Muscle layer of colon (tissue), 2 donors: ENCODE data around the gene SEMA6D.

ENCODE experiments used
- H3K27ac ChIP-seq: one replicate; pipeline ENCODE4 v1.7.0; 2013; ENCODE audit warnings: low read depth, mild to moderate bottlenecking, low read length, moderate library complexity
- H3K27me3 ChIP-seq, 2 donors: one replicate each; pipeline ENCODE4 v1.7.0; 2013; ENCODE audit warnings: low read length in 2 of 2, mild to moderate bottlenecking in 2 of 2; ENCODE audit not compliant: insufficient read depth in 2 of 2, control insufficient read depth in 1 of 2
- H3K36me3 ChIP-seq: one replicate; pipeline ENCODE4 v1.7.0; 2013; ENCODE audit warnings: mild to moderate bottlenecking, low read length; ENCODE audit not compliant: insufficient read depth
- H3K4me1 ChIP-seq: one replicate; pipeline ENCODE4 v1.7.0; 2013; ENCODE audit warnings: mild to moderate bottlenecking, low read length; ENCODE audit not compliant: insufficient read depth
- H3K4me3 ChIP-seq, 2 donors: one replicate each; pipeline ENCODE4 v1.7.0; 2013; ENCODE audit warnings: low read length in 2 of 2, low read depth in 1 of 2, mild to moderate bottlenecking in 1 of 2, moderate library complexity in 1 of 2
- H3K9ac ChIP-seq: one replicate; pipeline ENCODE4 v1.7.0; 2013; ENCODE audit warnings: low read length
- H3K9me3 ChIP-seq: one replicate; pipeline ENCODE4 v1.7.0; 2013; ENCODE audit warnings: mild to moderate bottlenecking, low read length
- donor health status: abdominal sarcoma.
- donor health status: Adenocarcinoma of cecum.

The SEMA6D gene

GRCh38 chr15:47717036-47717612 is at the start of gene SEMA6D:
SEMA6D (plus strand) TSS chr15:47717505; CDS start chr15:47759799, 42,294 bp downstream.
- Histone ChIP-seq H3K4me1 (peaks cover 24% of the 10 kb centered on the region), H3K4me3 (peak within 1 kb of the TSS; percentile 66 to 75), H3K27me3 (peaks cover 0 to 9% of the 10 kb centered on the region in 2 donors), H3K9me3 (no peaks in the 10 kb centered on the region), H3K27ac (peak within 1 kb of the TSS; percentile 73), H3K9ac (no peak within 1 kb of the TSS), H3K36me3 (no peaks in the 10 kb centered on the region)

GRCh38 chr15:47669221-47669620 is 48.1 kb upstream of the SEMA6D start:
- Histone ChIP-seq H3K27me3 (no peaks in the 10 kb centered on the region), H3K4me3 (no peak overlapping the region)

GRCh38 chr15:47670365-47670764 is 46.9 kb upstream of the SEMA6D start:
- H3K36me3 ChIP-seq, result no peaks in the 10 kb centered on the region
- no peak overlapping the region for H3K27ac ChIP-seq
- H3K4me1 ChIP-seq, result no peaks in the 10 kb centered on the region
- H3K27me3 ChIP-seq, result no peaks in the 10 kb centered on the region
- H3K4me3 ChIP-seq, result no peak overlapping the region
- H3K9ac ChIP-seq, result no peak overlapping the region
- no peaks in the 10 kb centered on the region for H3K9me3 ChIP-seq

More at GRCh38 chr15:47669221-47669620, 48.1 kb upstream of the SEMA6D start:
- H3K36me3 ChIP-seq, result no peaks in the 10 kb centered on the region
- no peak overlapping the region for H3K9ac ChIP-seq
- H3K27ac ChIP-seq, result no peak overlapping the region
- no peaks in the 10 kb centered on the region for H3K9me3 ChIP-seq
- no peaks in the 10 kb centered on the region for H3K4me1 ChIP-seq

GRCh38 chr15:47673232-47673761 is 44.0 kb upstream of the SEMA6D start:
- no peak overlapping the region for H3K27ac ChIP-seq
- H3K9me3 ChIP-seq, result no peaks in the 10 kb centered on the region
- H3K4me1 ChIP-seq, result no peaks in the 10 kb centered on the region
- H3K36me3 ChIP-seq, result no peaks in the 10 kb centered on the region
- H3K4me3 ChIP-seq, result no peak overlapping the region
- H3K27me3 ChIP-seq, result no peaks in the 10 kb centered on the region
- H3K9ac ChIP-seq, result no peak overlapping the region

GRCh38 chr15:47674586-47675232 is 42.6 kb upstream of the SEMA6D start:
- Histone ChIP-seq H3K27ac (no peak overlapping the region), H3K9ac (no peak overlapping the region), H3K36me3 (no peaks in the 10 kb centered on the region), H3K4me3 (no peak overlapping the region), H3K4me1 (no peaks in the 10 kb centered on the region), H3K9me3 (no peaks in the 10 kb centered on the region), H3K27me3 (no peaks in the 10 kb centered on the region)

GRCh38 chr15:47675735-47676134 is 41.6 kb upstream of the SEMA6D start:
- Histone ChIP-seq H3K4me3 (no peak overlapping the region), H3K9ac (no peak overlapping the region), H3K27ac (no peak overlapping the region), H3K36me3 (no peaks in the 10 kb centered on the region), H3K4me1 (no peaks in the 10 kb centered on the region), H3K9me3 (no peaks in the 10 kb centered on the region), H3K27me3 (no peaks in the 10 kb centered on the region)

- H3K36me3 ChIP-seq, result no peaks in the 10 kb centered on the region
- H3K4me1 ChIP-seq, result no peaks in the 10 kb centered on the region
- no peak overlapping the region for H3K4me3 ChIP-seq
- no peak overlapping the region for H3K27ac ChIP-seq
- no peaks in the 10 kb centered on the region for H3K27me3 ChIP-seq
- no peaks in the 10 kb centered on the region for H3K9me3 ChIP-seq
- no peak overlapping the region for H3K9ac ChIP-seq
Measured at GRCh38 chr15:47678040-47678439, 39.3 kb upstream of the SEMA6D start.

- no peak overlapping the region for H3K27ac ChIP-seq
- no peaks in the 10 kb centered on the region for H3K4me1 ChIP-seq
- H3K36me3 ChIP-seq, result no peaks in the 10 kb centered on the region
- no peak overlapping the region for H3K4me3 ChIP-seq
- H3K9me3 ChIP-seq, result no peaks in the 10 kb centered on the region
- no peak overlapping the region for H3K9ac ChIP-seq
- no peaks in the 10 kb centered on the region for H3K27me3 ChIP-seq
Measured at GRCh38 chr15:47682661-47683060, 34.6 kb upstream of the SEMA6D start.

GRCh38 chr15:47685141-47685870 is 32.0 kb upstream of the SEMA6D start:
- Histone ChIP-seq H3K9ac (no peak overlapping the region), H3K4me1 (no peaks in the 10 kb centered on the region), H3K4me3 (no peak overlapping the region), H3K9me3 (no peaks in the 10 kb centered on the region), H3K36me3 (no peaks in the 10 kb centered on the region), H3K27ac (no peak overlapping the region), H3K27me3 (no peaks in the 10 kb centered on the region)

- Histone ChIP-seq H3K9me3 (no peaks in the 10 kb centered on the region), H3K36me3 (no peaks in the 10 kb centered on the region), H3K9ac (no peak overlapping the region), H3K4me1 (no peaks in the 10 kb centered on the region), H3K27me3 (no peaks in the 10 kb centered on the region), H3K27ac (no peak overlapping the region), H3K4me3 (no peak overlapping the region)
Measured at GRCh38 chr15:47688573-47689086, 28.7 kb upstream of the SEMA6D start.

GRCh38 chr15:47689660-47690059 is 27.6 kb upstream of the SEMA6D start:
- Histone ChIP-seq H3K4me1 (no peaks in the 10 kb centered on the region), H3K4me3 (no peak overlapping the region), H3K9ac (no peak overlapping the region), H3K27ac (no peak overlapping the region), H3K36me3 (no peaks in the 10 kb centered on the region), H3K27me3 (no peaks in the 10 kb centered on the region), H3K9me3 (no peaks in the 10 kb centered on the region)
